ENCODE measurements around the gene MLXIP.

The MLXIP gene

DNA sequence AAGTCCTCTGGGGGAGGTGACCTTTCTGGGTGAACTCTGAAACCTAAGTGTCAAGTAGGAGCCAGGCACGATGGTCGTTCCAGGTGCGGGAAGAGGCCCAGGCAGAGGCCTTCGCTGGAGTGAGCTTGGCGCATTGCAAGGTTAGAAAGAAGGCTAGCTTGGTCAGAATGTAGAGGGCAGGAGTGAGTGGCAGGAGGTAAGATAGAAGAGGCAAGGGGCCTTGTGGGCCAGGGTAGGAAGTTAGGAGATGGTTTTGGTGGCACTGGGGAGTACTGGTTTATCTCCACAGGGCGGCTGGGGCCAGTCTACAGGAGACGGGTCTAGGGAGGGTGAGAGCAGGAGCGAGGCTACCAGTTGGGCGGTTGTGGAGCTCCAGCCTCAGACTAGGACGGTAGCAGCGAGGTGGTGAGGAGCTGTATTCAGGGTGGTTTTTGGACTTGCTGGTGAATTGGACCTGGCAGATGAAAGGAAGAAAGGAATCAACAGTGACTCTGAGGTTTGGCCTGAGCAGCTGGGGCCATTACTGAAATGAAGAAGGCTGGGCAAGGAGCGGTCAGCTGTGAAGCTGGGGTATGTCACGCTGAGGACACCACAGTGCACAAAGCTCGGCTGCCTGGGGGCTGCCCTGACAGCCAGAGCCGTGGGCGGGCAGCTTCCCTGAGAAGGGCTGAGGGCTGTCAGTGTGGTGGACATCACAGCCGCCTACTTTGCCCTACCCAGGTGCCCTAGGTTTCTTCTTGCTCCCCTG, 9.0 kb downstream of the MLXIP start:
- TF ChIP-seq POLR2A (IDR thresholded peaks at IDR 0.05; ENCODE audit: low read length) (no peak), GATA1 (IDR thresholded peaks at IDR 0.05; ENCODE audit: low read depth, low read length) (no peak)
- peak in 1 of 2 experiments; percentile 23 for DNase-seq

DNA sequence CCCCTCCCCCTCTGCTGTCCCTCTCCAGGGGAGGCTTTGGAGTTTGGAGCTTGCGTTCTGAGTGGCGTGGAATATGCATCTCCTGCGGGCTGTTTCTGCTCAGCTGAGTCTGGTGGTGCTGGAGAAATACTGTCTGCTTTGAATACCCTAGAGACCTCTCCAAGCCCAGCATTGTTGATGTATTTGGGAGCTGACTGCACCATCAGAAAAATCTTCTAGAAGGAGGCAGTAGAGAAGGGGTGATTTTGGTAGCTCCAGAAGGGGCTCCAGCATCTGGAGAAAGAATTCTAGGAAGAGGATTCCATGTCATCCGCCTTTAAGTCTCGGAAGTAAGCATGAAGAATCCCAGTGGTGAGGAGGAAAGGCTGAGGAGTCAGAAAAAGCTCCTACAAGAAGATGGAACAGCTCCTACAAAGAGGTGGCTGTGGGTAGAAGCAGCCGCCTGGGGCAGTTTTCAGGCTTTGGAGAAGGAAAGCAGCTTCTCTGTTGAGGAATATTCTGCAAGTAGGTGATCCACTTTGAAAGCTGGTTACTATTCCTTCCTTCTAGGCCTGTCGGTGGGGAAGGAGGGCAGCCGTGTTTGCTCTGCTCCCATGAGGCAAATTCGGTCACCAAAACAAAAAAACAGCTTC, 9.7 kb downstream of the MLXIP start:
- no peak for TF ChIP-seq GATA1 (IDR thresholded peaks at IDR 0.05; ENCODE audit: low read depth, low read length)
- TF ChIP-seq POLR2A (IDR thresholded peaks at IDR 0.05; ENCODE audit: low read length): no peak
- DNase-seq: no peak

DNA sequence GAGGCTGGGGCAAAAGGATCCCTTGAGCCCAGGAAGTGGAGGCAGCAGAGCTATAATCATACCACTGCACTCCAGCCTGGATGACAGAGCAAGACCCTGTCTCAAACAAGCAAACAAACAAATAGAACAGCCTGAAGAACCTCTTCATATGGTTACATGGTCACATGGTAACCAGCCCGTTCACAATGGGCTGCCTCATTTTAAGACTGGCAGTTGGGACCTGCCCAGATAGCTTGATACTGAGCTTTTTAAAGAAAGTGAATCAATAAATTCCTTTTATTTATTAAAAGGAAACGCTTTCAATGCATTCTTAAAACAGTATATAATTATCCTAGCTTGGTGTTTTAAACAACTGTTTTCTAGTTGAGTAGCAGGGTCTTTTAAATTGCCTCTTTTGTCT, 10.5 kb downstream of the MLXIP start:
- TF ChIP-seq GATA1 (IDR thresholded peaks at IDR 0.05; ENCODE audit: low read depth, low read length) (no peak), POLR2A (IDR thresholded peaks at IDR 0.05; ENCODE audit: low read length) (no peak)
- peak; percentile 40 to 51 for DNase-seq

DNA sequence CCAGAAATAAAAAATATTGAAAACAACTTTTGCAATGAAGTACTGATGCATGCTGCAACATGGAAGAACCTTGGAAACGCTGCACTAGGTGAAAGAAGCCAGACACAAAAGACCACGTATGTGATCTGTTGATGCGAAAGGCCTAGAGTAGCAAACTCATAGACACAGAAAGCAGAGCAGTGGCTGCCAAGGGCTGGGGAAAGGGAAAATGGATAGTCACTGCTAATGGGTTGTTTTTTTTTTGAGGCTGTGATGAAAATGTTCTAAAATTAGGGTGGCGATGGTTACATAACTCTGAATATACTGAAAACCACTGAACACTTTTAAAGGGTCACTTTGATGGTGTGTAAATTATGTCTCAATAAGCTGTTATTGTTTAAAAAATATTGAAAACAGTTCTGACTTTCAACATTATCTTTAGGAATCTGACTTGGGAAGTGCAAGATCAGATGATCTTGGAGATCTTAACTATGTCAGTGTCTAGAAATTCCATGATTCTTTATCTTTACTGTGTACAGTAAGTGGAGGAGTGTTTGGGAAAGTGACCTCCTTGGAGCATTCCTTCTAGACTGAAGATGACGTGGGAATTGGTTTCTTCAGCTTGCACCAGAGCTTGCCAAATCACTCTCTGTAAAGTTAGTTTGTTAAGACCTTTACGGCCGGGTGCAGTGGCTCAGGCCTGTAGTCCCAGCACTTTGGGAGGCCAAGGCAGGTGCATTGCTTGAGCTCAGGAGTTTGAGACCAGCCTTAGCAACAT, 12.4 kb downstream of the MLXIP start:
- peak; percentile 28 to 43 for DNase-seq
- TF ChIP-seq GATA1 (IDR thresholded peaks at IDR 0.05; ENCODE audit: low read depth, low read length) (no peak), POLR2A (IDR thresholded peaks at IDR 0.05; ENCODE audit: low read length) (no peak)

DNA sequence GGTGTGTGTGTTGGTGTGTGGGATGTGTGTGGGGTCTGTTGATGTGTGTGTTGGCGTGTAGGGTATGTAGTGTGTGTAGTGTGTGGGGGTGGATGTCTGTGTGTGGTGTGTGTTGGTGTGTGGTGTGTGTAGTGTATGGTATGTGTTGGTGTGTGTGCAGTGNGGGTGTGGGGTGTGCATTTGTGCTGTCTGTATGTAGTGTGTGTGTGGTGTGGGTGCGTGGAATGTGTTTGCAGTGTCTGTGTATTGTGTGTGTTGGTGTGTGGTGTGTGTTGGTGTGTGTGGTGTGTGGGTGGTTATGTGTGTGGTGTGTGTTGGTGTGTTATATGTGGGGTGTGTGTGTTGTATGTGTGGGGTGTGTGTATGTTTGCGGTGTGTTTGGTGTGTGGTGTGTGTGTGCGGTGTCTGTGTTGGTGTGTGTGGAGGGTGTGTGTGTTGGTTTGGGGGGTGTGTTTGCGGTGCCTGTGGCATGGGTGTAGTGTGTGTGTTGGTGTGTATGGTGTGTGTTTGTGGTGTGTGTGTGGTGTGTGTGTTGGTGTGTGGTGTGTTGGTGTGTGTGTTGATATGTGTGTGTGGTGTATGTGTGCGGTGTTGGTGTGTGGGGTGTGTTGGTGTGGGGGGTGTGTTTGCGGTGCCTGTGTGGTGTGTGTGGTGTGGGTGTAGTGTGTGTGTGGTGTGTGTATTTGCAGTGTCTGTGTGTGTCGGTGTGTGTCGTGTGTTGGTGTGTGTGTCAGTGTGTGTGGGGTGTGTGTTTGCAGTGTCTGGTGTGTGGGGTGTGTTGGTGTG, 14.7 kb downstream of the MLXIP start:
- no peak for TF ChIP-seq POLR2A (IDR thresholded peaks at IDR 0.05; ENCODE audit: low read length)
- TF ChIP-seq GATA1 (IDR thresholded peaks at IDR 0.05; ENCODE audit: low read depth, low read length): no peak
- DNase-seq: peak; percentile 60 to 69

DNA sequence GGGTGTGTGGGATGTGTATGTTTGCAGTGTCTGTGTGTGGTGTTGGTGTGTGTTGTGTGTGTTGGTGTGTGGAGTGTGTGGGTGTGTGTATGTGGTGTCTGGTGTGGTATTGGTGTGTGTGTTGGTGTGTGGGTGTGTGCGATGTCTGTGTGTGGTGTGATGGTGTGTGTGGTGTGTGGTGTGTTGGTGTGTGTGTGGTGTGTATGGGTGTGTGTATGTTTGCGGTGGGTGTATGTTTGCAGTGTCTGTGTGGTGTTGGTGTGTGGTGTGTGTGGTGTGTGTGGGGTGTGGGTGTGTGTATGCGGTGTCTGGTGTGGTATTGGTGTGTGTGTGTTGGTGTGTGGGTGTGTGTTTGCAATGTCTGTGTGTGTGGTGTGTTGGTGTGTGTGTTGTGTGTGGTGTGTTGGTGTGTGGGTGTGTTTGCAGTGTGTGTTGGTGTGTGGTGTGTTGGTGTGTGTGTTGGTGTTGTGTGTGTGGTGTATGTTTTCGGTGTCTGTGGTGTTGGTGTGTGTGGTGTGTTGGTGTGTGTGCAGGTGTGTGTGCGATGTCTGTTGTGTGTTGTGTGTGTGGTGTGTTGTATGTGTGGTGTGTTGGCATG, 15.7 kb downstream of the MLXIP start:
- no peak for TF ChIP-seq GATA1 (IDR thresholded peaks at IDR 0.05; ENCODE audit: low read depth, low read length)
- no peak for TF ChIP-seq POLR2A (IDR thresholded peaks at IDR 0.05; ENCODE audit: low read length)

DNA sequence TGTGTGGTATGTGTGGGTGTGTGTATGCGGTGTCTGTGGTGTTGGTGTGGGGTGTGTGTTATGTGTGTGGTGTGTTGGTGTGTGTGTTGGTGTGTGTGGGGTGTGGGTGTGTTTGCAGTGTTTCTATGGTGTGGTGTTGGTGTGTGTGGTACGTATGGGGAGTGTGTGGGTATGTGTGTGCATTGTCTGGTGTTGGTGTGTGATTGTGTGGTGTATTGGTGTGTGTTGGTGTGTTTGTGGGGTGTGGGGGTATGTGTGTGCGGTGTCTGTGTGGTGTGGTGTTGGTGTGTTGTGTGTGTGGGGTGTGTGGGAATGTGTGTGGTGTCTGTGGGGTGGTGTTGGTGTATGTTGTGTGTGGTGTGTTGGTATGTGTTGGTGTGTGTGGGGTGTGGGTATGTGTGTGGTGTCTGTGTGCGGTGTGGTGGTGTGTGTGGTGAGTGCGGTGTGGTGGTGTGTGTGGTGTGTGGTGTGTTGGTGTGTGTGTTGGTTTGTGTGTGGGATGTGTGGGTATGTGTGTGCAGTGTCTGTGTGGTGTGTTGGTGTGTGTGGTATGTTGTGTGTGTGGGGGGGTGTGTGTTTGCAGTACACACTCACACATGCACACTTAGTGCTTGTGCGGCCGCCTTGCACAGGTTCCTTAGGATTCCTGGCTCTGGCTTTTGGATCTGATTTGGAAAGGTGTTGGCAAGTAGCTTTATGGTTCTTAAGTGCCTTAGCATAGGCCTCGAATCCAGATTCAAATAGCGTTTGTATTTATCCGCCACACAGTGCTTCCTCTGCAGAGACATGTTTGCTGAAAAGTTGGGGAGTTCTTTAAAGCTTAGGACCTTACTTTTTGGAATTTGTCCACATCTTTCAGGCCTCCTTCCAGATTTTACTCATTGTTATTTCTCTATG, 16.4 kb downstream of the MLXIP start:
- TF ChIP-seq GATA1 (IDR thresholded peaks at IDR 0.05; ENCODE audit: low read depth, low read length) (no peak), POLR2A (IDR thresholded peaks at IDR 0.05; ENCODE audit: low read length) (no peak)
- peak; percentile 67 to 81 for DNase-seq

More for the DNA sequence above, 15.7 kb downstream of the MLXIP start:
- DNase-seq: peak; percentile 66 to 80

DNA sequence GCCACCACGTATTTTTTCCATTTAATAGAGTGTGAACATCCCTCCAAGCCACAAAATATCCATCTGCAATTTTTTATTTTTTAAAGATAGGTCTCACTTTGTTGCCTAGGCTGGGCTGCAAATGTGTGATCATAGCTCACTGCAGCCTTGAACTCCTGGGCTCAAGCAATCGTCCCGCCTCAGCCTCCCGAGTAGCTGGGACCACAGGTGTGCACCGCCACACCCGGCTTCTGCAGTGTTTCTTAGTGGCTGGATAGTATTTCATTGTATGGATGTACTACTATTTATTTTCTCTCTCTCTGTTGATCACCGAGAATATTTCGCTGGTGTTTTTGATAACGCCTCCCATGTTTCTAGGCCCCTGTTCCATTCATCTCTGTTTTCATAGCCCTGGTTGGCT, 17.5 kb downstream of the MLXIP start:
- no peak for DNase-seq
- TF ChIP-seq POLR2A (IDR thresholded peaks at IDR 0.05; ENCODE audit: low read length) (no peak), GATA1 (IDR thresholded peaks at IDR 0.05; ENCODE audit: low read depth, low read length) (no peak)

DNA sequence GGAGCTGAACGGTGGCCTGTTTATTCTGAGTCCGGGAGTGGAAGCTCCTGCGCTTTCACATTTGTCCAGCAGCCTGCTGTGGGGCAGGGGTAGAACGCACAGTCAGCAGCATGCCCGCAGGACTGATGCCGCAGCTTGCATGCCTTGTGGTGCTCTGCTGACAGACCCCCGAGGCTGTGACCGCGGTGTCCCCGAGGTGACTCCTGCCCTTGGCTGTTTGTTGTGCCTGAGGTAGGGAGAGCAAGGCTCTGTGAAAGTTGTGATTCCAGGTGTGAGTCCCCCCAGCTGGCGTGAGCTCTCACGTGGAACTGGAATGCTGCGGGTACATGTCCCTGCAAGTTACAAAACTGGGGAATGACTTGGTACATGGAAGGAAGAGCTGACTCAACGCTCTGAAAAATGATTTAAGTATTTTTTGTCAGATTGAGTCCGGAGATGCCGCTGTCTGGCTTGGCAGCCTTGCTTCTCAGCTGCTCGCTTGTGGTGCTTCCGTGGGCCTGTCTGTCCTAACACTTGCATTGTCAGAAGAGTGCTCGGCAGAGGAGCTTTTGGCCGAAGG, 18.1 kb downstream of the MLXIP start:
- TF ChIP-seq GATA1 (IDR thresholded peaks at IDR 0.05; ENCODE audit: low read depth, low read length) (no peak), POLR2A (IDR thresholded peaks at IDR 0.05; ENCODE audit: low read length) (no peak)
- DNase-seq: peak; percentile 49 to 52

DNA sequence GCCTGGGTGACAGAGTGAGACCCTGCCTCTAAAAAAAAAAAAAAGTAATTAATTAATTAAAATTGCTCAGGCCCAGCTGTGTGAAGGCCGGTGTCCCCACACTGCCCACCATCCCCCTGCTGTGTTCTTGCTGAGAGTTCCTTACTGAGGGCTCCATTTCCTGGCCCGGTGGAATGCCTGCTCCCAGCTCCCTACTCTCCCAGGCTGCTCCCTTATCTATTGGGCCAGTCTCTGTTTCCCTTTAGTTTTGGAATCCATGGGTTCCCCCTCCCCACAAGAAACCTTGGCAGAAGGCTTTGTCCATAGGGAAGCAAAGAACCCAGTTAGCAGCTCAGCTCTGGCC, 19.0 kb downstream of the MLXIP start:
- no peak for TF ChIP-seq POLR2A (IDR thresholded peaks at IDR 0.05; ENCODE audit: low read length)
- TF ChIP-seq GATA1 (IDR thresholded peaks at IDR 0.05; ENCODE audit: low read depth, low read length): no peak
- no peak for DNase-seq

DNA sequence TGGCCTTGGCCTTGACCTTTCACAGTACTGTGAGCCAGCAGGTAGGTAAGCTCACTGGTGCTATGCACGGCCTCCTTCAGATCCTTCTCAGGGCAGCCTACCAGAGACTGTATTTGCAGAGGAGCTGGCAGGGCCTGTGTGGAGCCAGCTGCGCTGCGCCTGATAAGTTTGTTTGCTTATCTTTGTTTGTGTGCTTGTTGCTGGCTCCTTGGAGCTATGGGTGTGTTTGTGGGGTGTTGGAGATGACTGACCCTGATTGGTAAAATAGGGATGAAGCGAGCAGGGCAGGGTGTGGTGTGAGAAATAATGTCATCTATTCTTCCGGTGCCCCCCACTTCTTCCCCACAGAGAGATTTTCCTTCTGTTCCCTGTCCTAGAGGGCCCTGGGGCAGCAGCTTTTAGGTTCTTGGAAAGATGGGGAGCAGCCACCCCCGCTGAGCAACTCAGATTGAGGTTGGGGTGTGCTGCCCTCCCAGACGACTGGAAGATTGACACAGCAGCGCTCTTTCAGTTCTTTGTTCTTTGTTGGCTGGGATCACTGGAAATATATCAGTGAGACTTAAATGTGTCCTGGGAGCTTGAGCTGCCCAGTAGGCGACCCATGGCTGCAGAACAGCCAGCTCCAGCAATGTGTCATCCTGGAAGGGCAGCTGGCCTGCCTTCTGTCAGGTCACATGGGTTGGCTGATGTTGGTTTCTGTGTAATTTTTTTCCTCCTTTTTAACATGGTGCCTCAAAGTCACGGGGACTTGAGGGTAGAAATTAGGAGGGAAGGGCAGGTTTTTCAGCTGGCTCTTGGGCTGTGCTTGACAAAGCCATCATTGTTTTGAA, 19.6 kb downstream of the MLXIP start:
- DNase-seq: peak; percentile 95 to 99

More for the DNA sequence above, 19.6 kb downstream of the MLXIP start:
- TF ChIP-seq GATA1 (IDR thresholded peaks at IDR 0.05; ENCODE audit: low read depth, low read length) (peak; percentile 93), POLR2A (IDR thresholded peaks at IDR 0.05; ENCODE audit: low read length) (peak; percentile 81)
